ENCODE data around the gene NFKBIE.

NFKBIE gene

DNA sequence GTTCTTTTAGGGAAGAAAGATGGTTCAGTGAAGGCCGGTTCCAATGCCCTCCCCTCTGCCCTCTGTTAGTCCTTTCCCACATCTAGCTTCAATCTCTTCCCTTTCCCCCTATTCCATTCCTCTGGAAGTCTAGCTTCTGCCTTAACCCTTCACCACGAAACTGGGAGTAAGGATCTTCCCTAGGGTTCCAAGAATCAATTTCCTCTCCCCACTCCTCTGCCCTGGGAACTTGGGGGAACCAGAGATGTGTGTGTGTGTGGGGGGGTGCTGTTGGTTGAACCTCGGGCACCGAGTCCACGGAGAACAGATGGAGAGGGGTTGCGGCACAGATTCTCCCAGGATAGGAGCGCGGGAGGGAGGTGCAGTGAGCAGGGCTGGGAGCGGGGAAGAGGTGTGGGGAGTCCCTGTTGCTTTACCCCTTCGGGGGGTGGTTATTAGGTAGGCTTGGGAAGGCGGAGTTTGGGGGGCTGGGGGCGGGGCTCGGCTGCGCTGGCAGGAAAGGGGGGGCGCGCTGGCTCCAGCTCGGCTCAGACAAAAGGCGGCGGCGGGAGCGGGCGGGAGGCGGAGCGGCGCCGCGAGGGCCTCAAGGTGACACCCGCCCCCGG, 4.7 kb upstream of the NFKBIE start, which contains the start of gene TMEM151B:
TSS of gene TMEM151B (plus strand) at position 530 of the 605 bp plus-strand sequence. CDS start 293 bp downstream, outside the sequence.
- no peaks in the 10 kb centered on the region for H3K9me3 ChIP-seq (ENCODE audit: severe bottlenecking)
- DNase-seq: peak; percentile 79
- H3K27ac ChIP-seq: peak within 1 kb of the TSS; percentile 79
- H3K27me3 ChIP-seq (ENCODE audit: insufficient read depth, low read depth, severe bottlenecking): no peaks in the 10 kb centered on the region
- H3K4me3 ChIP-seq (ENCODE audit: low read depth, low read length): peak within 1 kb of the TSS; percentile 48
- TF ChIP-seq, protein P1, sequence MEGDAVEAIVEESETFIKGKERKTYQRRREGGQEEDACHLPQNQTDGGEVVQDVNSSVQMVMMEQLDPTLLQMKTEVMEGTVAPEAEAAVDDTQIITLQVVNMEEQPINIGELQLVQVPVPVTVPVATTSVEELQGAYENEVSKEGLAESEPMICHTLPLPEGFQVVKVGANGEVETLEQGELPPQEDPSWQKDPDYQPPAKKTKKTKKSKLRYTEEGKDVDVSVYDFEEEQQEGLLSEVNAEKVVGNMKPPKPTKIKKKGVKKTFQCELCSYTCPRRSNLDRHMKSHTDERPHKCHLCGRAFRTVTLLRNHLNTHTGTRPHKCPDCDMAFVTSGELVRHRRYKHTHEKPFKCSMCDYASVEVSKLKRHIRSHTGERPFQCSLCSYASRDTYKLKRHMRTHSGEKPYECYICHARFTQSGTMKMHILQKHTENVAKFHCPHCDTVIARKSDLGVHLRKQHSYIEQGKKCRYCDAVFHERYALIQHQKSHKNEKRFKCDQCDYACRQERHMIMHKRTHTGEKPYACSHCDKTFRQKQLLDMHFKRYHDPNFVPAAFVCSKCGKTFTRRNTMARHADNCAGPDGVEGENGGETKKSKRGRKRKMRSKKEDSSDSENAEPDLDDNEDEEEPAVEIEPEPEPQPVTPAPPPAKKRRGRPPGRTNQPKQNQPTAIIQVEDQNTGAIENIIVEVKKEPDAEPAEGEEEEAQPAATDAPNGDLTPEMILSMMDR (IDR thresholded peaks at IDR 0.05; ENCODE audit: low read depth, low read length): no peak
- peaks cover 22% of the 10 kb centered on the region for H3K36me3 ChIP-seq

DNA sequence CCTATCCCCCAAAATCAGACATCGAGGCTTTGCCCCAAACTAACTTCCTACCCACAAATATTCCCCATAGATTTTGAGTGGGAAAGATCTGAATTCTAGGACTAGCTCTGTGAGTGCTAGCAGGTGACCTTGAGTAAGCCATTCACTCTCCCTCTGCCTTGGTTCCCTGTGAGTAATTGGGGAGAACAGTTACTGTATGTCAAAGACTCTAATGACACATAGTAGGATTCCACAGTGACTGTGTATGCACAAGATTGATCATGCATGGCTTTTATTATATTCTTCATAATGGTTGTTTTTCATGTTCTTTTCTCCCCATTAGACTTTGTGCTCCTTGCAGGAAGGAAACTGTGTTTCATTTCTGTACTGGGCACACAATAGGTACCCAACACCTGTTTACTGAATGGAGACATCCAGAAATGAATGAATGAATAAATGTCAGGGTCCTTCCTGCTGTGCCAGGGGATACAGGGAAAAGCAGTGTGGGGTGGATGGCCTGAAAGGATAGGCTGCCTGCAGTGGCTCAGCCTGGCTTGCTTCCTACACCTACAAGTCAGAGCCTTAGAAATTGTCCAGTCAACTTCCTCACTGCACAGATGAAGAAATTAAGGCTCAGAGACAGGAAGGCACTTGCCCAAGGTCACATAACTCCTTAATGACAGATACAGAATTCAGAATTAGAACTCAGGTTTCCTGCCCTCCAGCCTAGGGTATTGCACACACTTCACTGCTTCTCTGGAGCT, 4.0 kb upstream of the NFKBIE start:
- Histone ChIP-seq H3K9me3 (ENCODE audit: severe bottlenecking) (no peaks in the 10 kb centered on the region), H3K27ac (peak overlapping the region; percentile 79), H3K36me3 (peaks cover 19% of the 10 kb centered on the region), H3K4me3 (ENCODE audit: low read depth, low read length) (peak overlapping the region; percentile 48), H3K27me3 (ENCODE audit: insufficient read depth, low read depth, severe bottlenecking) (no peaks in the 10 kb centered on the region)
- TF ChIP-seq, protein P1 (IDR thresholded peaks at IDR 0.05; ENCODE audit: low read depth, low read length): no peak
- DNase-seq: no peak

DNA sequence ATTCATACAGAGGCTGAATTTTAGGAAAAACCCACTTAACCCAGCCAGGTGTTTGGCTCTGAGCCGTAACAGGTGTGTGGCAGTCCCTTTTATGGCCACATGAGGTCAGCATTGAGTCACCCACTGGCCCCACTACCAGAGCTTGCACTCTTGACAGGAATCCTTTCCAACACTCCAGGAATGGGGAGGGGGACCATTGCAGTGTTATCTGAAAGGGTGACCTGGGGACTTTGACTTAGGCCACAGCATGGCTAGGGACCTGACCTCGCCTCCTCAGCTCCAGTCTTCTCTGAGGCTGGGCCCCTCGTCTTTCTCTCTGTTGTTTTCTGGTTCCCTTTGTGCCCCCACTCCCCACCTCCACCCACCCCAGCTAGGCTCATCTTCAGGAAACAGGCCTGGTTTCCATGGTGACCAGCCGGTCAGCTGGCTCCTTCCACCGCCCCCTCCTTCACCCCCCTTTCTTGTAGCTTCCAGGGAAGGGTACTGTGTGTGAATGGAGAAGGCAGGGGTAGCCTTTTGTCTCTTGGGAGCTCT, 2.8 kb upstream of the NFKBIE start:
- Histone ChIP-seq H3K36me3 (peaks cover 8% of the 10 kb centered on the region), H3K27ac (no peak overlapping the region), H3K9me3 (ENCODE audit: severe bottlenecking) (no peaks in the 10 kb centered on the region), H3K27me3 (ENCODE audit: insufficient read depth, low read depth, severe bottlenecking) (no peaks in the 10 kb centered on the region), H3K4me3 (ENCODE audit: low read depth, low read length) (no peak overlapping the region)
- peak; percentile 88 for DNase-seq
- TF ChIP-seq, protein P1 (IDR thresholded peaks at IDR 0.05; ENCODE audit: low read depth, low read length): peak; percentile 99

DNA sequence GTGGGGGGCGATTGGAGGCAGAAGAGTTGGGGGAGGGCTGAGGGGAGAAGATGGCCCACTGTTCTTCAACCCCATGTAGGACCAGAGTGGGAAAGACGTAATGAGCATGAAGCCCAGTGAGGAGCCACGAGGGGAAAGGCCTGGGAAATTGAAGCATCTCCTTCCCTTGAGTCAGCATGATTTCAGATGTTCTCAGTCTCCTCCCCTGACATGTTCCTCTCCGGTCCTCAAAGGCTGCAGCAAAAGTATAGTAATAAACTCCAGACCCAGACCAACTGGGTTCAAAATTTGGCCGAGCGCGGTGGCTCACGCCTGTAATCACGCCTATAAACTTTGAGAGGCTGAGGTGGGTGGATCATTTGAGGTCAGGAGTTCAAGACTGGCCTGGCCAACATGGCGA, 1.9 kb upstream of the NFKBIE start:
- no peaks in the 10 kb centered on the region for H3K27me3 ChIP-seq (ENCODE audit: insufficient read depth, low read depth, severe bottlenecking)
- DNase-seq: no peak
- TF ChIP-seq, protein P1 (IDR thresholded peaks at IDR 0.05; ENCODE audit: low read depth, low read length): no peak
- H3K27ac ChIP-seq: no peak overlapping the region
- no peaks in the 10 kb centered on the region; the same call in 1 of the 2 replicates for H3K36me3 ChIP-seq
- H3K9me3 ChIP-seq (ENCODE audit: severe bottlenecking): no peaks in the 10 kb centered on the region
- H3K4me3 ChIP-seq (ENCODE audit: low read depth, low read length): no peak overlapping the region

DNA sequence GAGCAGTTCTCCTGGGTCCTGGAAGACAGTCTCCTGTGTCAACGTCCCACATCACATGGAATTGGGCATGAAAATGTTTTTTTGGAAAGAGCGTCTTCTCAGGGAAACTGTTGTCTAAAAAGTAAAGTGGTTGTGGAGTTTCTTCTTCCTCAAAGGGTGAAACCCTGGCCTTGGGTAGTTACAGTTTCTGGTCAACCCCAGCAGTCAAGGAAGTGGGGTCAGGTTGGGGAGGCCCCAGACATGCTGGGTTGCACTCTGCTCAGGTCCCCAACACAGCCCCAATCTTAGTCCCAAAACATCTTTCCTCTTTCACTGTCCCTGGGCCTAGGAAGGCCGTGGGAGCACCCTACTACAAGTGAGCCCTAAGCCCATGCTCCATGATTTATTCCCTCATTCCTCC, 996 bp upstream of the NFKBIE start:
- Histone ChIP-seq H3K9me3 (ENCODE audit: severe bottlenecking) (no peaks in the 10 kb centered on the region), H3K4me3 (ENCODE audit: low read depth, low read length) (no peak overlapping the region), H3K27ac (no peak overlapping the region), H3K27me3 (ENCODE audit: insufficient read depth, low read depth, severe bottlenecking) (no peaks in the 10 kb centered on the region), H3K36me3 (peaks cover 3% of the 10 kb centered on the region)
- DNase-seq: no peak
- TF ChIP-seq, protein P1 (IDR thresholded peaks at IDR 0.05; ENCODE audit: low read depth, low read length): no peak

Data from WERI-Rb-1 (cell line).